Gastrocnemius medialis (tissue), 4 donors: Measurements from ENCODE around the gene SLC35G1. TPM values are rescaled to one million over a fixed set of nuclear protein-coding genes. Genes with fewer than 3 reads are reported as not detected.
A peak's percentile ranks its signal among the peaks of the same experiment; 100 is the strongest.

Experiments
- ATAC-seq, 2 donors: fragments of 150-250 bp; one replicate each; pipeline ENCODE4 v1.9.1; 2016
- DNase-seq, 2 donors: peaks; one replicate each; pipeline ENCODE4 v3.0.0-alpha.2; 2019
- H3K27ac ChIP-seq, 4 donors: fragments of 200-600 bp; sonication (generic); 1 replicate in 1 of 4; 2 replicates in 3 of 4; pipeline ENCODE4 v1.5.1; 2016 to 2018; ENCODE audit warnings: mild to moderate bottlenecking in 2 of 4, moderate library complexity in 1 of 4
- H3K27me3 ChIP-seq, 3 donors: fragments of 200-600 bp; sonication (generic) in 2 of 3; 1 replicate in 1 of 3; 2 replicates in 2 of 3; pipeline versions ENCODE4 v1.5.1 to v1.6.0; 2016 to 2019; ENCODE audit warnings: mild to moderate bottlenecking in 1 of 3, moderate library complexity in 1 of 3
- H3K36me3 ChIP-seq, 2 donors: fragments of 200-600 bp; sonication (generic) in 1 of 2; one replicate each; pipeline ENCODE4 v1.5.1; 2017 to 2018
- H3K4me1 ChIP-seq, 2 donors: fragments of 200-600 bp; sonication (generic) in 1 of 2; one replicate each; pipeline ENCODE4 v1.5.1; 2016 to 2017; ENCODE audit warnings: mild to moderate bottlenecking in 2 of 2
- H3K4me3 ChIP-seq, 4 donors: fragments of 200-600 bp; sonication (generic) in 3 of 4; 1 replicate in 1 of 4; 2 replicates in 3 of 4; pipeline ENCODE4 v1.5.1; 2016 to 2019; ENCODE audit warnings: mild to moderate bottlenecking in 2 of 4
- H3K9me3 ChIP-seq, 3 donors: fragments of 200-600 bp; sonication (generic) in 2 of 3; 1 replicate in 1 of 3; 2 replicates in 2 of 3; pipeline ENCODE4 v1.5.1; 2016 to 2019
- CTCF ChIP-seq, 5 experiments: fragments of 450-650 bp in 3 of 5; fragments of 200-600 bp in 2 of 5; sonication (generic) in 2 of 5; IDR thresholded peaks in 4 of 5; conservative IDR thresholded peaks in 1 of 5; 1 replicate in 4 of 5; 2 replicates in 1 of 5; pipeline ENCODE4 v1.5.1; 2016 to 2019; ENCODE audit warnings: antibody characterized with exemption in 5 of 5, mild to moderate bottlenecking in 3 of 5, moderate library complexity in 3 of 5
- POLR2A ChIP-seq, 2 donors: fragments of 450-650 bp; IDR thresholded peaks; one replicate each; pipeline ENCODE4 v1.6.1; 2017; ENCODE audit warnings: antibody characterized with exemption in 2 of 2, mild to moderate bottlenecking in 2 of 2, moderate library complexity in 2 of 2
- in situ Hi-C, 4 donors: fragments of 200-750 bp; cut with MboI; loops; one replicate each; pipeline versions ENCODE4 v1.15.0 to v1.8.0; 2017; ENCODE audit warnings: low sequenced_read_pairs in 4 of 4
- intact Hi-C: fragments of 100-400 bp; cut with DNase I; formaldehyde crosslinking; loops from one replicate; pipeline ENCODE4 v1.15.1; 2023; ENCODE audit warnings: low total_unique reads
- total RNA-seq, 4 donors: library from RNA; depleted of rRNA; stranded (reverse); fragments of >200 nt; gene quantifications; one replicate each; pipeline versions ENCODE4 v1.1.0 to v1.2.3, GENCODE V29; 2016

Gene SLC35G1
- 1 to 10 TPM in 2 of 4 donors, under 1 TPM in 2; 0.78 to 3.4 (median 0.97) TPM for total RNA-seq

- Histone ChIP-seq H3K27ac (peak within 1 kb of the TSS; percentile 44 to 75 (median 68)), H3K4me1 (peaks cover 8 to 13% of the 10 kb centered on the region in 2 donors), H3K4me3 (peak within 1 kb of the TSS; percentile 68 to 99 (median 86)), H3K9me3 (no peaks in the 10 kb centered on the region), H3K27me3 (no peaks in the 10 kb centered on the region), H3K36me3 (no peaks in the 10 kb centered on the region)
- intact Hi-C loops, result loop anchor here (5.0 kb wide), 1 partner anchor 192 kb away; the partner anchor contains the start of gene FRA10AC1
- in situ Hi-C loops, result no loop called here
- DNase-seq (peak; percentile 19 to 45), ATAC-seq (peak; percentile 91 to 92)
- TF ChIP-seq POLR2A (IDR thresholded peaks at IDR 0.05), result peak; percentile 62
- no peak for TF ChIP-seq CTCF (IDR thresholded peaks at IDR 0.05 in 4 of 5, conservative IDR thresholded peaks at IDR 0.05 in 1 of 5)
Measured at GRCh38 chr10:93893646-93894515, at the start of gene SLC35G1. Gene SLC35G1, plus strand, starts transcription at chr10:93893978. Its CDS starts 56 bp downstream, at chr10:93894034.

GRCh38 chr10:93844979-93845626 lies 48.7 kb upstream of the SLC35G1 start:
- ATAC-seq, result no peak
- intact Hi-C loops, result no loop called here

GRCh38 chr10:93849593-93849992 lies 44.2 kb upstream of the SLC35G1 start:
- TF ChIP-seq POLR2A (IDR thresholded peaks at IDR 0.05), result no peak
- no peak for TF ChIP-seq CTCF (IDR thresholded peaks at IDR 0.05 in 4 of 5, conservative IDR thresholded peaks at IDR 0.05 in 1 of 5)
- Histone ChIP-seq H3K4me3 (no peak overlapping the region), H3K4me1 (no peaks in the 10 kb centered on the region), H3K27ac (no peak overlapping the region), H3K36me3 (no peaks in the 10 kb centered on the region), H3K27me3 (no peaks in the 10 kb centered on the region), H3K9me3 (no peaks in the 10 kb centered on the region)
- intact Hi-C loops (no loop called here), in situ Hi-C loops (no loop called here)
- DNase-seq (no peak), ATAC-seq (no peak)

More at GRCh38 chr10:93844979-93845626, 48.7 kb upstream of the SLC35G1 start:
- DNase-seq, result no peak
- H3K4me3 ChIP-seq, result no peak overlapping the region
- no peaks in the 10 kb centered on the region for H3K4me1 ChIP-seq
- no peaks in the 10 kb centered on the region for H3K27me3 ChIP-seq
- H3K27ac ChIP-seq, result no peak overlapping the region
- TF ChIP-seq CTCF (IDR thresholded peaks at IDR 0.05 in 4 of 5, conservative IDR thresholded peaks at IDR 0.05 in 1 of 5) (no peak), POLR2A (IDR thresholded peaks at IDR 0.05) (no peak)
- no peaks in the 10 kb centered on the region for H3K9me3 ChIP-seq
- in situ Hi-C loops, result no loop called here
- no peaks in the 10 kb centered on the region for H3K36me3 ChIP-seq

GRCh38 chr10:93850031-93851015 lies 43.5 kb upstream of the SLC35G1 start:
- Histone ChIP-seq H3K27me3 (no peaks in the 10 kb centered on the region), H3K36me3 (no peaks in the 10 kb centered on the region), H3K27ac (no peak overlapping the region), H3K4me3 (no peak overlapping the region), H3K9me3 (no peaks in the 10 kb centered on the region), H3K4me1 (no peaks in the 10 kb centered on the region)
- in situ Hi-C loops, result no loop called here
- ATAC-seq (no peak), DNase-seq (no peak)
- TF ChIP-seq POLR2A (IDR thresholded peaks at IDR 0.05) (no peak), CTCF (IDR thresholded peaks at IDR 0.05 in 4 of 5, conservative IDR thresholded peaks at IDR 0.05 in 1 of 5) (no peak)
- intact Hi-C loops, result no loop called here
